ENCODE measurements around the gene MEX3A.

DNA sequence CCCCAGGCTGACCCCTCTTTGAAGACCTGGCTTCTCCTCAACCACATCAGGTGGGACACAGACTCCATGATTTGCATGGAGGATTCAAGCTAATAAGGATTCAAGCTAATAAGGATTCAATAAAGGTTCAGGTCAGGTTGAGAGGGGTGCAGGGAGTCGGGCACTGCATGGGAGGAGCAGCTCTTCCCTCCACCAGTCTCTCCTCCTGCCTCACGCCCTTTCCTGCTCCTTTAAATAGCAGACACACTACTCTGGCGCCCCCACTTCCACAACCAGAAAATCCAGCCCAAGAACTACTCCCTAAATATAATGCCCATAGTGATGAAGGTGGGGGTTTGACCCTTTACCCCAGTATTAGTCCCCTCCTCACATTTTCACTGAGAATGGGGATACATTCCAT is 7.1 kb downstream of the MEX3A start:
- TF ChIP-seq, protein P1, sequence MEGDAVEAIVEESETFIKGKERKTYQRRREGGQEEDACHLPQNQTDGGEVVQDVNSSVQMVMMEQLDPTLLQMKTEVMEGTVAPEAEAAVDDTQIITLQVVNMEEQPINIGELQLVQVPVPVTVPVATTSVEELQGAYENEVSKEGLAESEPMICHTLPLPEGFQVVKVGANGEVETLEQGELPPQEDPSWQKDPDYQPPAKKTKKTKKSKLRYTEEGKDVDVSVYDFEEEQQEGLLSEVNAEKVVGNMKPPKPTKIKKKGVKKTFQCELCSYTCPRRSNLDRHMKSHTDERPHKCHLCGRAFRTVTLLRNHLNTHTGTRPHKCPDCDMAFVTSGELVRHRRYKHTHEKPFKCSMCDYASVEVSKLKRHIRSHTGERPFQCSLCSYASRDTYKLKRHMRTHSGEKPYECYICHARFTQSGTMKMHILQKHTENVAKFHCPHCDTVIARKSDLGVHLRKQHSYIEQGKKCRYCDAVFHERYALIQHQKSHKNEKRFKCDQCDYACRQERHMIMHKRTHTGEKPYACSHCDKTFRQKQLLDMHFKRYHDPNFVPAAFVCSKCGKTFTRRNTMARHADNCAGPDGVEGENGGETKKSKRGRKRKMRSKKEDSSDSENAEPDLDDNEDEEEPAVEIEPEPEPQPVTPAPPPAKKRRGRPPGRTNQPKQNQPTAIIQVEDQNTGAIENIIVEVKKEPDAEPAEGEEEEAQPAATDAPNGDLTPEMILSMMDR (IDR thresholded peaks at IDR 0.05): no peak
- TF ChIP-seq POLR2A (IDR thresholded peaks at IDR 0.05): no peak

Measured in testis (tissue), 2 donors.